ENCODE data around the gene DTX1.

Gene DTX1

GRCh38 chr12:113088971-113089756, 32.6 kb downstream of the DTX1 start:
- H3K27me3 ChIP-seq (ENCODE audit: control insufficient read depth in 1 of 2, insufficient read depth in 2 of 2, low read length in 2 of 2) = peaks cover 26 to 41% of the 10 kb centered on the region in 2 donors
- no peak overlapping the region for H3K27ac ChIP-seq (ENCODE audit: low read length)

GRCh38 chr12:113089839-113090238, 33.3 kb downstream of the DTX1 start:
- no peak overlapping the region for H3K9ac ChIP-seq (ENCODE audit: low read length in 2 of 2)
- no peak overlapping the region for H3K4me3 ChIP-seq (ENCODE audit: low read length in 2 of 2)
- peaks cover 26 to 43% of the 10 kb centered on the region in 2 donors for H3K27me3 ChIP-seq (ENCODE audit: control insufficient read depth in 1 of 2, insufficient read depth in 2 of 2, low read length in 2 of 2)
- H3K36me3 ChIP-seq (ENCODE audit: control insufficient read depth in 2 of 2, insufficient read depth in 2 of 2, low read length in 2 of 2) = no peaks in the 10 kb centered on the region
- no peaks in the 10 kb centered on the region for H3K9me3 ChIP-seq (ENCODE audit: control insufficient read depth in 2 of 2, low read length in 2 of 2)
- no peak overlapping the region for H3K27ac ChIP-seq (ENCODE audit: low read length)
- no peaks in the 10 kb centered on the region for H3K4me1 ChIP-seq (ENCODE audit: control insufficient read depth, insufficient read depth, low read length)

More at GRCh38 chr12:113088971-113089756, 32.6 kb downstream of the DTX1 start:
- Histone ChIP-seq H3K4me1 (ENCODE audit: control insufficient read depth, insufficient read depth, low read length) (no peaks in the 10 kb centered on the region), H3K4me3 (ENCODE audit: low read length in 2 of 2) (no peak overlapping the region), H3K9ac (ENCODE audit: low read length in 2 of 2) (no peak overlapping the region), H3K9me3 (ENCODE audit: control insufficient read depth in 2 of 2, low read length in 2 of 2) (no peaks in the 10 kb centered on the region), H3K36me3 (ENCODE audit: control insufficient read depth in 2 of 2, insufficient read depth in 2 of 2, low read length in 2 of 2) (no peaks in the 10 kb centered on the region)

GRCh38 chr12:113090740-113091139, 34.2 kb downstream of the DTX1 start:
- Histone ChIP-seq H3K9ac (ENCODE audit: low read length in 2 of 2) (no peak overlapping the region), H3K4me1 (ENCODE audit: control insufficient read depth, insufficient read depth, low read length) (no peaks in the 10 kb centered on the region), H3K27me3 (ENCODE audit: control insufficient read depth in 1 of 2, insufficient read depth in 2 of 2, low read length in 2 of 2) (peaks cover 26 to 43% of the 10 kb centered on the region in 2 donors), H3K9me3 (ENCODE audit: control insufficient read depth in 2 of 2, low read length in 2 of 2) (no peaks in the 10 kb centered on the region), H3K27ac (ENCODE audit: low read length) (no peak overlapping the region), H3K4me3 (ENCODE audit: low read length in 2 of 2) (no peak overlapping the region), H3K36me3 (ENCODE audit: control insufficient read depth in 2 of 2, insufficient read depth in 2 of 2, low read length in 2 of 2) (no peaks in the 10 kb centered on the region)

GRCh38 chr12:113091506-113091905, 35.0 kb downstream of the DTX1 start:
- H3K9ac ChIP-seq (ENCODE audit: low read length in 2 of 2) = no peak overlapping the region
- no peak overlapping the region for H3K4me3 ChIP-seq (ENCODE audit: low read length in 2 of 2)
- H3K9me3 ChIP-seq (ENCODE audit: control insufficient read depth in 2 of 2, low read length in 2 of 2) = no peaks in the 10 kb centered on the region
- H3K36me3 ChIP-seq (ENCODE audit: control insufficient read depth in 2 of 2, insufficient read depth in 2 of 2, low read length in 2 of 2) = no peaks in the 10 kb centered on the region
- H3K27ac ChIP-seq (ENCODE audit: low read length) = no peak overlapping the region
- no peaks in the 10 kb centered on the region for H3K4me1 ChIP-seq (ENCODE audit: control insufficient read depth, insufficient read depth, low read length)
- peaks cover 26 to 43% of the 10 kb centered on the region in 2 donors for H3K27me3 ChIP-seq (ENCODE audit: control insufficient read depth in 1 of 2, insufficient read depth in 2 of 2, low read length in 2 of 2)

- Histone ChIP-seq H3K4me3 (ENCODE audit: low read length in 2 of 2) (no peak overlapping the region), H3K27me3 (ENCODE audit: control insufficient read depth in 1 of 2, insufficient read depth in 2 of 2, low read length in 2 of 2) (peaks cover 16 to 33% of the 10 kb centered on the region in 2 donors), H3K36me3 (ENCODE audit: control insufficient read depth in 2 of 2, insufficient read depth in 2 of 2, low read length in 2 of 2) (no peaks in the 10 kb centered on the region), H3K4me1 (ENCODE audit: control insufficient read depth, insufficient read depth, low read length) (no peaks in the 10 kb centered on the region), H3K9ac (ENCODE audit: low read length in 2 of 2) (no peak overlapping the region), H3K9me3 (ENCODE audit: control insufficient read depth in 2 of 2, low read length in 2 of 2) (no peaks in the 10 kb centered on the region), H3K27ac (ENCODE audit: low read length) (no peak overlapping the region)
These were observed 36.3 kb downstream of the DTX1 start for GRCh38 chr12:113092607-113093408.

- H3K36me3 ChIP-seq (ENCODE audit: control insufficient read depth in 2 of 2, insufficient read depth in 2 of 2, low read length in 2 of 2) = no peaks in the 10 kb centered on the region
- H3K9ac ChIP-seq (ENCODE audit: low read length in 2 of 2) = no peak overlapping the region
- no peak overlapping the region for H3K4me3 ChIP-seq (ENCODE audit: low read length in 2 of 2)
- no peaks in the 10 kb centered on the region for H3K4me1 ChIP-seq (ENCODE audit: control insufficient read depth, insufficient read depth, low read length)
- no peak overlapping the region for H3K27ac ChIP-seq (ENCODE audit: low read length)
- H3K9me3 ChIP-seq (ENCODE audit: control insufficient read depth in 2 of 2, low read length in 2 of 2) = no peaks in the 10 kb centered on the region
- H3K27me3 ChIP-seq (ENCODE audit: control insufficient read depth in 1 of 2, insufficient read depth in 2 of 2, low read length in 2 of 2) = peaks cover 19 to 33% of the 10 kb centered on the region in 2 donors
These were observed 37.0 kb downstream of the DTX1 start for GRCh38 chr12:113093409-113094101.

- no peaks in the 10 kb centered on the region for H3K9me3 ChIP-seq (ENCODE audit: control insufficient read depth in 2 of 2, low read length in 2 of 2)
- H3K4me3 ChIP-seq (ENCODE audit: low read length in 2 of 2) = no peak overlapping the region
- H3K27me3 ChIP-seq (ENCODE audit: control insufficient read depth in 1 of 2, insufficient read depth in 2 of 2, low read length in 2 of 2) = peaks cover 19 to 27% of the 10 kb centered on the region in 2 donors
- no peaks in the 10 kb centered on the region for H3K4me1 ChIP-seq (ENCODE audit: control insufficient read depth, insufficient read depth, low read length)
- H3K9ac ChIP-seq (ENCODE audit: low read length in 2 of 2) = no peak overlapping the region
- H3K27ac ChIP-seq (ENCODE audit: low read length) = no peak overlapping the region
- no peaks in the 10 kb centered on the region for H3K36me3 ChIP-seq (ENCODE audit: control insufficient read depth in 2 of 2, insufficient read depth in 2 of 2, low read length in 2 of 2)
These were observed 38.2 kb downstream of the DTX1 start for GRCh38 chr12:113094738-113095137.

GRCh38 chr12:113095405-113095804, 38.9 kb downstream of the DTX1 start:
- Histone ChIP-seq H3K4me1 (ENCODE audit: control insufficient read depth, insufficient read depth, low read length) (no peaks in the 10 kb centered on the region), H3K27ac (ENCODE audit: low read length) (no peak overlapping the region), H3K27me3 (ENCODE audit: control insufficient read depth in 1 of 2, insufficient read depth in 2 of 2, low read length in 2 of 2) (peaks cover 21 to 29% of the 10 kb centered on the region in 2 donors), H3K9ac (ENCODE audit: low read length in 2 of 2) (no peak overlapping the region), H3K9me3 (ENCODE audit: control insufficient read depth in 2 of 2, low read length in 2 of 2) (no peaks in the 10 kb centered on the region), H3K4me3 (ENCODE audit: low read length in 2 of 2) (no peak overlapping the region), H3K36me3 (ENCODE audit: control insufficient read depth in 2 of 2, insufficient read depth in 2 of 2, low read length in 2 of 2) (no peaks in the 10 kb centered on the region)

GRCh38 chr12:113096675-113097461, 40.3 kb downstream of the DTX1 start:
- H3K9ac ChIP-seq (ENCODE audit: low read length in 2 of 2) = no peak overlapping the region

More at GRCh38 chr12:113096675-113097461, 40.3 kb downstream of the DTX1 start:
- Histone ChIP-seq H3K4me1 (ENCODE audit: control insufficient read depth, insufficient read depth, low read length) (no peaks in the 10 kb centered on the region), H3K27ac (ENCODE audit: low read length) (no peak overlapping the region), H3K27me3 (ENCODE audit: control insufficient read depth in 1 of 2, insufficient read depth in 2 of 2, low read length in 2 of 2) (peaks cover 18 to 23% of the 10 kb centered on the region in 2 donors), H3K36me3 (ENCODE audit: control insufficient read depth in 2 of 2, insufficient read depth in 2 of 2, low read length in 2 of 2) (no peaks in the 10 kb centered on the region), H3K9me3 (ENCODE audit: control insufficient read depth in 2 of 2, low read length in 2 of 2) (no peaks in the 10 kb centered on the region), H3K4me3 (ENCODE audit: low read length in 2 of 2) (no peak overlapping the region)

Measured in stomach smooth muscle (tissue), 2 donors.